GM19240 (cell line): ENCODE data around the gene APCDD1.
A peak's percentile ranks its signal among the peaks of the same experiment; 100 is the strongest.
"Not testable (repeated sequence)": the region's sequence is repeated elsewhere in the genome, so short reads cannot be mapped to it uniquely, and the experiment has no call there.

Source experiments
- DNase-seq: peaks from one replicate; pipeline ENCODE4 v3.0.0; 2011; ENCODE audit warnings: low spot score; ENCODE audit not compliant: insufficient read length

The APCDD1 gene

GRCh38 chr18:10488017-10488416, 33.6 kb downstream of the APCDD1 start:
- no peak for DNase-seq

GRCh38 chr18:10490401-10491165, 36.1 kb downstream of the APCDD1 start:
- DNase-seq = peak; percentile 54

GRCh38 chr18:10495936-10496335, 41.5 kb downstream of the APCDD1 start:
- DNase-seq = no peak

GRCh38 chr18:10497206-10497749, 42.8 kb downstream of the APCDD1 start:
- no peak for DNase-seq

GRCh38 chr18:10499230-10499629, 44.8 kb downstream of the APCDD1 start:
- DNase-seq = no peak

- no peak for DNase-seq
Observed at GRCh38 chr18:10500038-10500437, 45.6 kb downstream of the APCDD1 start.

GRCh38 chr18:10504723-10505122, 50.3 kb downstream of the APCDD1 start:
- no peak for DNase-seq

GRCh38 chr18:10505892-10506291, 51.5 kb downstream of the APCDD1 start:
- not testable (repeated sequence) for DNase-seq

- DNase-seq = no peak
Observed at GRCh38 chr18:10508591-10508990, 54.2 kb downstream of the APCDD1 start.

GRCh38 chr18:10511236-10511635, 56.8 kb downstream of the APCDD1 start:
- no peak for DNase-seq

- no peak for DNase-seq
Observed at GRCh38 chr18:10514082-10514481, 59.6 kb downstream of the APCDD1 start.

GRCh38 chr18:10514601-10515000, 60.2 kb downstream of the APCDD1 start:
- DNase-seq = no peak

- DNase-seq = no peak
Observed at GRCh38 chr18:10515456-10515855, 61.0 kb downstream of the APCDD1 start.

- no peak for DNase-seq
Observed at GRCh38 chr18:10516078-10516477, 61.6 kb downstream of the APCDD1 start.

GRCh38 chr18:10518595-10519255, 64.3 kb downstream of the APCDD1 start:
- no peak for DNase-seq

GRCh38 chr18:10519366-10519765, 64.9 kb downstream of the APCDD1 start:
- DNase-seq = no peak

GRCh38 chr18:10519999-10520935, 65.8 kb downstream of the APCDD1 start:
- DNase-seq = peak; percentile 51

GRCh38 chr18:10521566-10521965, 67.1 kb downstream of the APCDD1 start:
- DNase-seq = no peak

GRCh38 chr18:10522574-10522973, 68.1 kb downstream of the APCDD1 start:
- DNase-seq = no peak

GRCh38 chr18:10523544-10523943, 69.1 kb downstream of the APCDD1 start:
- no peak for DNase-seq

GRCh38 chr18:10524507-10525370, 70.3 kb downstream of the APCDD1 start:
- no peak for DNase-seq
